GM19397 (cell line): ENCODE results near the gene OR51T1.
"Not testable (repeated sequence)": the region's sequence is repeated elsewhere in the genome, so short reads cannot be mapped to it uniquely, and the experiment has no call there.

Source experiments
- ATAC-seq: cut with Tn5 transposase; IDR thresholded peaks from one replicate; pipeline ENCODE4 v1.9.1; 2021; ENCODE audit warnings: mild to moderate bottlenecking, moderate library complexity; ENCODE audit not compliant: unreplicated experiment

OR51T1 gene, protein sequence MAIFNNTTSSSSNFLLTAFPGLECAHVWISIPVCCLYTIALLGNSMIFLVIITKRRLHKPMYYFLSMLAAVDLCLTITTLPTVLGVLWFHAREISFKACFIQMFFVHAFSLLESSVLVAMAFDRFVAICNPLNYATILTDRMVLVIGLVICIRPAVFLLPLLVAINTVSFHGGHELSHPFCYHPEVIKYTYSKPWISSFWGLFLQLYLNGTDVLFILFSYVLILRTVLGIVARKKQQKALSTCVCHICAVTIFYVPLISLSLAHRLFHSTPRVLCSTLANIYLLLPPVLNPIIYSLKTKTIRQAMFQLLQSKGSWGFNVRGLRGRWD

DNA sequence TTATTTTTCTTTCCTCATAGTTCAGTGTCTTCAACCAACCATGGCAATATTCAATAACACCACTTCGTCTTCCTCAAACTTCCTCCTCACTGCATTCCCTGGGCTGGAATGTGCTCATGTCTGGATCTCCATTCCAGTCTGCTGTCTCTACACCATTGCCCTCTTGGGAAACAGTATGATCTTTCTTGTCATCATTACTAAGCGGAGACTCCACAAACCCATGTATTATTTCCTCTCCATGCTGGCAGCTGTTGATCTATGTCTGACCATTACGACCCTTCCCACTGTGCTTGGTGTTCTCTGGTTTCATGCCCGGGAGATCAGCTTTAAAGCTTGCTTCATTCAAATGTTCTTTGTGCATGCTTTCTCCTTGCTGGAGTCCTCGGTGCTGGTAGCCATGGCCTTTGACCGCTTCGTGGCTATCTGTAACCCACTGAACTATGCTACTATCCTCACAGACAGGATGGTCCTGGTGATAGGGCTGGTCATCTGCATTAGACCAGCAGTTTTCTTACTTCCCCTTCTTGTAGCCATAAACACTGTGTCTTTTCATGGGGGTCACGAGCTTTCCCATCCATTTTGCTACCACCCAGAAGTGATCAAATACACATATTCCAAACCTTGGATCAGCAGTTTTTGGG, at the start of gene OR51T1:
OR51T1 (plus strand) TSS at position 41 of the 641 bp plus-strand sequence; CDS start at position 41, 0 bp downstream.
- no peak for ATAC-seq

DNA sequence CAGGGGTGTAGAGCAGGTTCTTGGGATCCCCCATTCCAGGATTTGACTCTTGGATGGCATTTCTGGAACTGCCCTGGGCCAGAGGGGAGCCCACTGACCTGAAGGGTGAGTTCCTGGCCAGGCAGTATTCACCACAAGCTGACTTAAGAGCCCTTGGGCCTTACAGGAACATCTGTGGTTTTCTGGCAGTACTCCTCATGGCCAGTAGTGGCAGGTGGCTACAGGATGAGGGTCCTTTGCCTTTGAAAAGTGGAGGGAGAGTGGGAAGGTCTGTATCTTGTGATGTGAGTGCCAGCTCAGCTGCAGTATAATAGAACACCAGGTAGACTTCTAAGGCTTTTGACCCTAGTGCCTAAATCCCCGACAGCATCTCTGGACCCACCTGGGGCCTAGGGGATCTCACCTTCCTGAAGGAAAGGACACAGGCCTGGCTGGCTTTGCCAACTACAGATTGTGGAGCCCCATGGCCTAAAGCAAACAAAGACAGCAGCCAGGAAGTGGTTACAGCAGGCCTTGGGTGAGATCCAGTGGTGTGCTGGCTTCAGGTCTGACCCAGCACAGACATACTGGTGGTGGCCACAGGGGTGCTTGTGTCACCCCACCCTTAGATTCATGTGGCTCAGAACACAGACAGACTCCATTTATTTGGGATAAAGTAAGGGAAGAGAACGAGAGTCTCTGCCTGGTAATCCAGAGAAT, 41.7 kb upstream of the OR51T1 start:
- ATAC-seq = no peak

DNA sequence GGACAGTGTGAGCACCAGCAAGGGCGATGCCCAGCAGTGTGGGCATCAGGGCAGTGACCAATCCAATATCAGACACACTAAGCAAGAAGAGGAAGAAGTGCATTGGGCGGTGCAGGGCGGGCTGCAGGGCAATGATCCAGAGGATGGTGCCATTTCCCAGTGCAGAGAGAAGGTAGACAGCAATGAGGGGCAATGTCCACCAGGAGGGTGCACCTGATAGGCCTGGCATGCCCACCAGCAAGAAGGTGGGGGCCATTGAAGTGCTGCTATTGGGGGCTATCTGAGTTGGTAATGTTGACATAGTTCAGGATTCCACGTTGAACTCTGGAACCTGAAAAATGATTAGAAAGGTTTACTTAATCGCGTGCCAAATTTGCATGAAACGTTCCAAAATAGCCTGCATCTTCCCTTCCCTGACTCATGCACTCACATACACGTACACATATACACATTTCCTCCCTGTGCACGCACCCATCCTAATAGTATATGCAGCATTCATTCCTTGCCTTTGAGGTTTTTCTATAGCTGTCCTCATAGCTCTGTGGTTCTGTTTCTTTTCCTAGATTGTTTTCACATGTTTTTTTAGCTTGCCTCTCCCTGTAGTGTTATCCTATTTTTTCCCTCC, 32.7 kb upstream of the OR51T1 start, which contains the start of gene OR51S1:
OR51S1 (minus strand) TSS at position 301 of the 625 bp plus-strand sequence; CDS start at position 301, 0 bp downstream.
- no peak for ATAC-seq

DNA sequence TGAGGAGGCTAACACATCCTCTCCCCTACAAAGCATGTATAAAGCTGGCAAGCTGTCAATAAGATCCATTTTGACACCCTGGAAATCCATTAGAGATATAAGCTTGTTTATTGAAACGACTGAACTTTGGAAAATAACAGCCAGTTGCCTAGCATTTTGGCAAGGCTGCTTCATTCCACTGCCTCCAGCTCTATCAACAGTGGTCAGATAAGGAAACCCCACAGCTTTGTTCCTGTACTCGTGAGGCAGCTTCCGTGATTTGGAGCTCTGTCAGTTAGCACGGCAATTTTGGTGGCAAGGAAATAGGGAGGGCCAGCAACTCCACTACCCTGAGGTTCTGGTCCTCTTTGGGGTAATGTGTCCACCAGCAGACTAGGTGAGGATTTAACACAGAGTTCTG, 30.7 kb upstream of the OR51T1 start:
- no peak for ATAC-seq

DNA sequence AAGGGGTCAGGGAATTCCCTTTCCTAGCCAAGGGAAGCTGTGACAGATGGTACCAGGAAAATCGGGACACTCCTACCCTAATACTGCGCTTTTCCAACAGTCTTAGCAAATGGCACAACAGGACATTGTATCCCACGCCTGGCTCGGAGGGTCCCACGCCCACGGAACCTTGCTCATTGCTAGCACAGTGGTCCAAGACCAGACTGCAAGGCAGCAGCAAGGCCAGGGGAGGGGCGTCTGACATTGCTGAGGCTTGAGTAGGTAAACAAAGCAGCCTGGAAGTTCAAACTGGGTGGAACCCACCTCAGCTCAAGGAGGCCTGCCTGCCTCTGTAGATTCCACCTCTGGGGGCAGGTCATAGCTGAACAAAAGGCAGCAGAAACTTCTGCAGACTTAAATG, 27.4 kb upstream of the OR51T1 start:
- not testable (repeated sequence) for ATAC-seq

DNA sequence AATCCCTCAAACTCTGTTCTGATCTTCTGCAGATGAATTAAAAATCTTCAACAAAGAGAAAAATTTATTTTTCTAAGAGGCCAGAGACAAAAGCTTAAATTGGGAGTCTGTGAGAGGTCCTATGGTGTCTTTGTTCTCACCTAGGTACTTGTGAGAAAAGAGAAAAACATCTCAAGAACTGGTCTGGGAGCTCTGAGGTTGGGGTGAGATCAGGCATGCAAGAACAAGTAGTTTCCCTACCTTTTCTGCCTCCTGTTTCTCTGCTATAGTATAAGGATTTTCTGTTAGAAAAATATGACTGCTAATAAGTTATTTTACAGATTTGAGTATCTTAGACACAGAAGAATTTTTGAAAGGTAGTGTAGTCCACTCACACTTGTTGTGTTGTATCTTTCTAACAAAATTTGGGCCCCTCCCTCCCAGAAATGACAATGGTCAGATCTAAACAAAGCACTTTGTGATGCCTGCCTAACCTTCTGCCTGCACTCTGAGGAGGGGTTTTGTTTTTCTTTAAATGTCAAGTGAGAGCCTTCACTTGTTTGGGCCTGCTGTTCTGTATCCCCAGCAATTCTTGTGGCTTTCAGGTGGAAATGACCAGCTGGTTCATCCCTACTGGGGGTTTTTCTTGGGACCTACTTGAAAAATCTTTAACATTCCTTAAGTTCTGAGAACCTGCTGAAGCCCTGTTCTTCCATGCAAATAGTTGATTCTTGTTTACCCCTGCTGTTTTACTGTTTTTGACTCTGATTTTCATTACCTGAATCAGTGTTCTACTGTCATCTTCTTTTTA, 19.1 kb upstream of the OR51T1 start:
- ATAC-seq = no peak

DNA sequence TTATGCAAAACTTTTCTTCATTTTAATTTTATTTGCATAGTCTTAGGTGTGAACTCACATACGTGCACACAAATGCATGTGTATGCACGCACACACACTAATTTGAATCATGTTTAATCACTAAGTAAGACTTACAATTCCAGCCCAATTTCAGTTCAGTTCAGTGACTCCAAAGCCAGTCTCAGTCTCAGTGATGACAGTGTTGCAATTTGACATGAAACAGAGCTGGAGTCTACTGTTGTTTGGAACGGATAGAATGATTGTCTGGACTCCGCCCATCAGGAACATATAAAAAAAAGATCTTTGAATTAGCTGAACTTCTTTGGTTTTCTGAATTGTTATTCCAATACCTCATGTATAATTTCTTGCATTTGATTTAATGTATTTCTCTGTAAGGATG, 17.8 kb upstream of the OR51T1 start:
- ATAC-seq = no peak

DNA sequence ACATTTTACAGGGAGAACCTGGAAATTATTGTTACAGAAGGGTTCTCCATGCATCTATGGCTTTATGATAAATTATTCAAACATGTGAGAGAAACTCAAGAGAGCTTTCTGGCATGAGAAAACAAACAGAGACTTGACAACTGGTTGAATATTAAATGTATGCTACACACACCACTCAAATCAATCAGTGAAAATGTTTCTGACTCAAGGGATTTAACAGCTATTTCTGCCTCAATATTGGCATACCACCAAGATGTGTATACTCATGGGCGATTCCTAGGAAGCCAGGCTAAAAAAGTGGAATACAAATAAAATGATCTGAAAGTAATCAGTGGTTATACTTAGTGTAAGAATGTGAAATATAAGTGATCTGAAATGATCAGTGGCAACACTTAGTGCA, 15.8 kb upstream of the OR51T1 start:
- ATAC-seq = no peak

DNA sequence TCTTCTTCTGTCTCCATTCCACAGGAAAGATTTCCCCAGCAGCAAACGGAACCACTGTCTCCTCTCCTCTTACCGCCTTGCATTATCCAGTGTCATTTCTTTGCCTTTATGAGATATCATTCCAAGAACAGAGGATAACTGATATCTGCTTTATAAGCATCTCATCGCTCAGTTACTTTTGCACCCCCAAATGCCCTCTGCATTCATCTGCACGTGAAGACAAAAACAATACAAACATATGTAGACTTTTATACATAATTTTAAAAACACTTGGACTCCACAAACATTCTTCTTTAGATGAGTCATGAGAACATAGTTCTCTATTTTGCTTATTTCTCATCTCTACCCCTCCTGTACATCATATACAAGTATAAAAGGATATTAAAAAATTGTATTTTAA, 512 bp upstream of the OR51T1 start:
- no peak for ATAC-seq

DNA sequence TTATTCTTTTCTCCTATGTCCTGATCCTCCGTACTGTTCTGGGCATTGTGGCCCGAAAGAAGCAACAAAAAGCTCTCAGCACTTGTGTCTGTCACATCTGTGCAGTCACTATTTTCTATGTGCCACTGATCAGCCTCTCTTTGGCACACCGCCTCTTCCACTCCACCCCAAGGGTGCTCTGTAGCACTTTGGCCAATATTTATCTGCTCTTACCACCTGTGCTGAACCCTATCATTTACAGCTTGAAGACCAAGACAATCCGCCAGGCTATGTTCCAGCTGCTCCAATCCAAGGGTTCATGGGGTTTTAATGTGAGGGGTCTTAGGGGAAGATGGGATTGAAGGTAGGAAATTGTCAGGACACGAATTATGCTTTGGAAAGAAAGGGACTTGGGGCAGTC, 843 bp downstream of the OR51T1 start:
- no peak for ATAC-seq

DNA sequence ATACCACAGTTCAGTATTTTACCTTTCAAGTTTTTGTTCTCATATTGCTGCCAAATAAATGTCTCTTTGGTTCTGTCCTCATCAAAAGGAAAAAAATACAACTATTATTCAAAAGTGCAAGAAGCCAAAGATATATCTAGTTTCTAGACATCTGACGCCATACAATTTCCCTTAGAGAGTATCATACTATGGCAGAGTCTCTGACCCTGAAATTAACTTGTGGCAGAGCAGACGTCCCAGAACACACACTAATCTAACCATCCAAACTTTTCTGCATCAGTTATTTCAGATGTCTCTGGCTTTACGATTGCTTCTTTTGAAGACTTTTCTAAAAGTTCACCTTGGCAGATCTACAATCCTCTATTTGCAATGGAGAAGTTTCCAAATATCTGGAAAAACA, 2.7 kb downstream of the OR51T1 start:
- ATAC-seq = no peak

DNA sequence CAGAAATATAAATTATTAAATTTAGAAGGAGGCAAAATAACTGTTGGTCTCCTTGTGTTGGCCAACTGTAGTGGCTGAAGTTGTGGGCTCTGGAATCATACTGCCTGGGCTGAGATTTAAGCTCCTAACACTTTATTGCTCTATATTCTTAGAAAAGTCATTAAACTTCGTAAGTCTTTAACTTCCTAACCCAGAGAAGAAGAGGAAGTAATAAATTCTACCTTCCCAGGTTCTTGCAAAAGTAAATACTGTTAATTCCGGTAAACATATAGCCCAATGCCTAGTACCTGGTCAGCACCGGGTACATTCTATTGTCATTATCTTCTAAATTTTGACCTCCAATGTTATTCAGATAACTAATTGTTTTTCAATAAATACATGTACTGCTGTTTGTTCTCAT, 4.5 kb downstream of the OR51T1 start:
- no peak for ATAC-seq

DNA sequence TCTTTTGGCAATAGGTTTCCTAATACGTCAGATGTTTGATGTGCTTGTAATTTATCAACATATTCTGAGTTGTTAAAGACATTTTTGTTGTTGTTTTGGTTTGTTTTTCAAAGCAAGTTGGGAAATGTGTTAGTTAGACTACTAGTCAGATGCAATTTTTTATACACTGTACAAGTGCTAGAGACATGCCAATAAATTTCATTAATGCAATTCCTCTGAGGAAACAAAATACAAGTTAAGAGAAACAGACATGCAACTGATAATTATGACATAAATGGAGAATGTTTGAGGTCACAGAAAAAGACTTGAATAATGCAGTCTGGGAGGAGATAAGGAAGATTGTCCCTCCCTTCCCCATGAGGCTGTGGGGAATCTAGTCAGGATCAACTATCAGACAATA, 5.9 kb downstream of the OR51T1 start:
- ATAC-seq = no peak

DNA sequence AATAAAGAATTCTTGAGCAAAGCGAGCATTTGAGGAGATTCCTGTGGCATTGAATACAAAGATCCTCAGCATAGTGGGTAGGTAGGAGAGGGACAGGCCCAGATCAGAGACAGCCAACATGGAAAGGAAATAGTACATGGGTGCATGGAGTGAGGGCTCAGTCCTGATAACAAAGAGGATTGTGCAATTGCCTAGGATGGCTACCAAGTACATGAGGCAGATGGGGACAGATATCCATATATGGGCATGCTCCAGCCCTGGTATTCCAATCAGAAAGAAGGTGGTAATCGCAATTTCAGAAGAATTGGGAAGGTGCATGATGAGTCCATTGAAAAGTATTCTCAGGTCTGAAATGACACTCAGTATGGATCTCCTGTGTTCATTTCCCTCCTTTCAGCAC, 8.6 kb downstream of the OR51T1 start:
- no peak for ATAC-seq

DNA sequence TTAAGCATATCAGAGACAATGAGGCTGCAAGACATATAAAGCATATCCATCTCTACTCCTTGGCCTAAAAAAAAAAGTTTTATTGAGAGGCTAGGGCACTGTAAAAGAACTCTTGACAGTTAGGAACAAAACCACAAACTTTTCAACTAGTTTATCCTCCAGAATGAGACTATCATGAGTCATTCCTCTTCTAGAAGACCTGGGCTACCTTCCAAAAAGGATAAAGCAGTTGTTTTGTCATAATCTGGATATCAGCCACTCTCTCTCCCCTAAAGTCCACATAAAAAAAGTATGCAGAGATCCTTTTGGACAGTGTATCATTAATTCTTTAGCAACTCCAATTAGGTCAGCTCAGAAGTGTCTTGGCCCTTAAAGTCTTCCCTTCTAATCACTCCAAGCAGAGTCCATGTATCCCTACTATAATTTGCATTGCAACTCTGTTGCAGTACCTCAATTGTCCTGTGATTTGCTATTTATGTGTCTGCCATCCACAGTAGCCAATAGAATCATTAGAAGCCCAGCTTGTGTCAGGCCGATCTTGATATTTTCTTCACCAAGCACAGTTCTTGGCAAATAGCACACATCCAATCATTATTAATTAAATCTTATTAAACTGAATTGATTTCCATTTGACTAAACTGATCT, 10.4 kb downstream of the OR51T1 start:
- no peak for ATAC-seq

DNA sequence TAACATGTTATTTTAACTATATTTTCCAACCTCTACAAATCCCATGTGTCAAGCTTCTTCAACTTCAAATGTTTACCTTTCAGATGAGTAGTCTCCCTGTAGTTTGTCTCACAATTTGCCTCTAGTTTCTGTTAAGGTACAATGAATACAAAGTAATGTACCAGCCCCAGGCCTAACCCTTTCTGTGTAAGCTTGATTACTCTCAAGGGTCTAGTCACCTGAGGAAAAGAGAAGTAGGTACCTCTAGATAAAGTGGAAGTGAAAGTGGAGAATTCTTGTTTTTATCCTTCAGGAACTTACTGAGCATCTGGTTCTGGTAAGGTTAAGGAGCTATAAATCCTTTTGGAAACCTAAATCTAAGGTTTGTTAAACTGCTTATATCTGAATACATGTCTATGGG, 21.8 kb downstream of the OR51T1 start, which contains the start of gene OR51A7:
OR51A7 (plus strand) TSS at position 300 of the 400 bp plus-strand sequence. CDS start 3,587 bp downstream, outside the sequence.
- ATAC-seq = no peak

DNA sequence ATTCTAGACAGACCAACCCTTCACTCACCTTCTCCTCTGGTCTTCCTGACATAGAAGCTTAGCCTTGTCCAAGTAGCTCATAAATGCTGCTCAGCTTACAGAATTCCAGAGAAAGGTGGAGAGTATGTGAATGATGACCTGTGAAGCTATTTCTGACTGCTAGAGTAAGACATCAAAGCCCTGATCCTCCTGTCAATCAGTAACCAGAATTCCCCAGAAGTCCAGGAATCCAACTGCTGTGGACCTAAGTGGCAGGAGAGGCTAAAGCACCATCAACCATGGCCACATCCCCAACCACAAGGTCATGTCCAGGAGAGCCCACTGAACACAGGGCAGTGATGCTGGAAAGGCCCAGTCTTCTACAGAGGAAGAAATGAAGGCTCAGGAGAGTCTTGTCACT, 34.9 kb downstream of the OR51T1 start:
- no peak for ATAC-seq

DNA sequence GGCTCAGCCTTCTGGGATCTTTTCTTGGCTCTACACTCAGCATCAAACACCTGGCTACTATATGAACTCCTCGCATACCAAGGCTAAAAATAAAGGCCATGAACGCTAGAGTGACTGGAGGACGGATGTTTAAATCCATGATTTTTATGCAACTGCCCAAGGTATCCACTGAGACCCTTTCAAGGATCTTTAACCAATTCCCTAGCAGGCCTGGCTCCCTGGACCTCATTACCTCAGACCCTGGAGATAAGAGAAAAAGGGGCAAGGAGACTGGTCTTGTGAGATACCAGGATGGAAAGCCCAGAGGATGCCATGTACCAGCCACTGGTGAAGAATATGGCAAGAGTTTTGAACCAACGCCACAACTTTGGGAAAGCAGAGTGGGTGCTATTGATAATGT, 37.5 kb downstream of the OR51T1 start, which contains the start of gene OR51G2:
OR51G2 (minus strand) TSS at position 101 of the 400 bp plus-strand sequence. CDS start 3,687 bp downstream, outside the sequence.
- no peak for ATAC-seq

DNA sequence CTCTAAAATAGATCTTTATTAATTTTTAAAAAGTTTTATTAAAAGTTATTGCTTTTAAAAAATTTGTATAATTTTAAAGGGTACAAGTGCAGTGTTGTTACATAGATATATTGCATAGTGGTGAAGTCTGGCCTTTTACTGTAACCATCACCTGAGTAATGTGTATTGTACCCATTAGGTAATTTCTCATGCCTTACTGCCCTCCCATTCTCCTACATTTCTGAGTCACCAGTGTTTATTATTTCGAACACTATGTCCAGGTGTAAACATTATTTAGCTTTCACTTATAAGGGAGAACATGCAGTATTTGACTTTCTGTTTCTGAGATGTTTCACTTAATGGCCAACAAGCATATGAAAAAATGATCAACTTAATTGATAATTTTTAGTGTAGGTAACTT, 40.1 kb downstream of the OR51T1 start:
- ATAC-seq = no peak

DNA sequence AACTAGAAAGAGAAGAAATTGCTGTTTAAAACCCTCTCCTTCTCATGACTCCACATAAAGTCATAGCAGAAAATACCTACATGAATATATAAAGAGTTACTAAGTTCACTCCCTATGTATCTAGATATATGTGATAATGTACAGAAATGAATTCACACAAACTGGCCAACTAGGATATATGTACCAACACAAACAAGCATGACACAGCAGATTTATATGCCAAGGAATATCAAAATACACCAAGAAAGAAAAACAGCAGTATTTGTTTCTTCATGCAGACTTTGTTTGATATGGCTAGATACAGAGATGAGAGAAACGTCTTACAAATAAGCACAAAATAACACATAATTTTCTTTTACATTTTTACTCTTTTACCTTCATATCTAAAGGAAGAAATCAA, 40.6 kb downstream of the OR51T1 start:
- ATAC-seq = no peak
